Neural cell (in vitro differentiated cells): Measurements from ENCODE around the gene GMIP.
A peak's percentile ranks its signal among the peaks of the same experiment; 100 is the strongest.

ENCODE experiments used
- CTCF ChIP-seq: fragments of 450-650 bp; IDR thresholded peaks from 2 replicates; pipeline ENCODE4 v1.5.1; 2014; ENCODE audit warnings: antibody characterized with exemption, mild to moderate bottlenecking, moderate library complexity; ENCODE audit not compliant: poor library complexity, severe bottlenecking
- POLR2AphosphoS5 ChIP-seq: IDR thresholded peaks from 2 replicates; pipeline ENCODE4 v1.6.1; 2012

GRCh38 chr19:19627621-19628500 lies 15.6 kb downstream of the GMIP start, which contains the start of gene LPAR2:
- TF ChIP-seq POLR2AphosphoS5: peak; percentile 33
- TF ChIP-seq CTCF: no peak
